Stimulated activated CD8-positive, alpha-beta memory T cell treated with anti-CD3 and anti-CD28 coated beads, Interleukin-15, amount 100 ng/mL, for 1 hour (primary cell): Measurements from ENCODE around the gene CELSR1.

Source experiments
- DNase-seq: peaks from one replicate; pipeline ENCODE4 v3.0.0-alpha.2; 2020; ENCODE audit warnings: low read depth

The CELSR1 gene

DNA sequence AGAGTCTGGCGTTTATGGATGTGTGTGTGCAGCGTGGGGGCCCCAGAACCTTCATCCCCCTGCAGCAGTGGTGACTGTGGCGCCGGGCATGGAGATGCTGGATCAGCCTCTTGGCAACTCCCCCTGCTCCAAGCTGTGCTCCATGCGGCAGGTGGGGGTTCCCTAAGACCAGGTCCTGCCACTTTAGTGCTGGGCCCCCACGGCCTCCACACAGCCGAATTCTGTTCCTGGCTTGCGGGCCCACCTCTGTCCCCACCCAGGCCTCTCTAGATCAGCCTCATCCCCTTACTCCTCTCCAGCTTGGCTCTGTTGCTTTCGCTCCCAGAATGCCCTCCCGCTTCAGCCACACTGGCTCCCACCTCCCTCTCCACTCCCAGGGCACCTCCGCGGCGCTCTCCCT lies 142.3 kb downstream of the CELSR1 start:
- DNase-seq: no peak

DNA sequence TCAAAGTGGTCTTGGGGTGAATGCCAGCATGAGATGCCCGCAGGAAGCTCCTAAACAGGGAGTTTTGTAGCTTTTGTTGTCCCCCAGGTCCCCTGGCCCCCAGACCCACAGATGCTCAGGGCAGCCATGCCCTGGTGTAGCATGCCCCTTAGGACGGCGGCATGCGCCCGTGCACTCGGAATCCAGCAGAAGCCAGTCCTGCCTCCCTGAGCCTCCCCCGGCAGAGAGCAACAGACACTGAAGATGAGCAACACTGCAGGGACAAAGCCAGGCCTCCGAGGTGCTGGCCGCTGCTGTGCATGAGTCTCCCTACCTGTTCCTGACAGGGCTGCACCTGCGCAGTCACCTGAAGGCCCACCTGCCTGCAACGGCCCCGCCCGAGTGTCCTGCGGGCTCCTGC lies 142.8 kb downstream of the CELSR1 start:
- no peak for DNase-seq

- no peak for DNase-seq
Observed at GRCh38 chr22:46393873-46394272, 143.5 kb downstream of the CELSR1 start.

DNA sequence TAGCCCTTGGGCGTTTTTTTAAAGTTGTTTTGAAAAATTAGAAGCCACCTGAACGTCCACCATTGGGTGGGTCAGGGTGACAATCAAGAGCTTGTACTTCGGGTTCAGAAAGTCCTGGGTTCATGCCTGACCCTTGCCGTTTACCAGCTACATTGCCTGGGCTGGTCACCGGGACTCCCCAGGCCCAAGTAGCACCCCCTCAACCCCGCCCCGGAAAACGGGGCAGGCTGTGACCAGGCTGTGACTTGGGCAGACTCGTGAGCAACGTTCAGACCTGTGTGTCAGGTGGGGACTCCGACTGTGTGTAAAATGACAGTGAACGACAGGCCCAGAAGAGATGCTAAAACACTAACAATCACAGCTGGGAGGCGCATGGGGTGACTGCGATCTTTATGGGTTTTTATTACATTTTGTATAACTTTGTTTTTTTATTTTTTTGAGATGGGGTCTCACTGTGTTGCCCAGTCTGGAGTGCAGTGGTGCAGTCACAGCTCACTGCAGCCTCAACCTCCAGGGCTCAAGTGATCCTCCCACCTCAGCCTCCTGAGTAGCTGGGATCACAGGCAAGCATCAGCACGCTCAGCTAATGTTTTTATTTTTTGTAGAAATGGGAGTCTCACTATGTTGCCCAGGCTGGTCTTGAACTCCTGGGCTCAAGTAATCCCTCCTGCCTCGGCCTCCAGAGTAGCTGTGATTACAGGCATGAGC lies 145.1 kb downstream of the CELSR1 start:
- DNase-seq: no peak

DNA sequence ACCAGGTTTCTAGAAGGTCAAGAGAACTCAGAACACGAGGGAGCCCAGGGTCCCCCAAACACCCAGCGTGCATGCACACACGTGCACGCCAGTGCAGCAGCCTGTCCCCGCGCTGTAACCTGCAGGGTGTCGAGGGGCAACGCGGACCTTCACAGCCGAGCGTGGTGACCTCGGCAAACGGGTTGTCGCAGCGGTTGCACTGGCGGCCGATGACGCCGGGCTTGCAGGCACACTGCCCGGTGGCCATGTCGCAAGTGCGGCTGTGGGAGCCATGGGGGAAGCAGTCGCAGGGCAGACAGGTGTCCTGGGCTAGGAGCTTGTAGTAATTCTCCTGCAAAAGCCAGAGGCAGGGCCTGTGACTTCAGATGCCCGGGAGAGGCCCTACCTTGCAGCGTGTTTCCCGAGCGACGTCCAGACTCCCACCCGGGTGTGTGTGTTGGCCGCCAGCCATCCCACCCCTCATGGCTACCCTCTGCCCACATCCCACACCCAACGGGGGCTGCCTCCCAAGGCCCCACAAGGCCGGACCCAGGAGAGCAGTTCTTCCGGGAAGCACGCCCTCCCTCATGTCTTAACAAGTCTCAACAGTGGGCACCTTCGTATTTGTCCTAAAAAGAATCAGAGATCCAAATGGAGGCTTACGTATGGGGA lies 145.8 kb downstream of the CELSR1 start:
- DNase-seq: no peak

DNA sequence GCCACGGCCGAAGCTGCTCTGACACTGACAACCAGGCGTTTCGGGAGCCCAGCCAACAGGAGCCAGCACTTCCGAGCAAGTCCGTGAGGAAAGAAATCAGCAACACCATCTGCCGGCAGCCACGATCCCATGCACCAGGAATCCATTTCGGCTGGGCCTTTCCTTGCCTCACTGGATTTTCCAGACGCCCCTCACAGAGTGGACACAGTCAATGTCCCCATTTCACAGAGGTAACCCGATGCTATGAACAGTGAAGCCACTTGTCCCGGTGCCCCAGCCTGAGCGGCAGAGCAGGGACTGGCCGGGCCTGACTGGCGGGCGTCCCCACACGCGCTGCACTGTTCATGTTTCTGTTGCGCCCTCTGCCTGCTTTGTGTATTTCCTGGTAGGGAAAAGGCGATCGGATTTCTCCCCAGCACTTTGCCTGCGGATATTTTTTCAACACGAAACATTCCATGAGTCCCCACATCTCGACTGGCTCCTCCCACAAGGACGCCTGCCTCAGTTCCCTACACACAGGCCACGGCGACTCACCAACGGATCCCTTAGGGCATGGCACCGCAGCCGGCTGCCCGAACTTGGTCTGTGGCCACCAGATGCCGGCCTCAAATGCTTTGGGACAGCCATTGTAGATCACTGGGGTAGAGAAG lies 146.6 kb downstream of the CELSR1 start:
- DNase-seq: no peak

GRCh38 chr22:46390105-46390651 lies 147.2 kb downstream of the CELSR1 start:
- no peak for DNase-seq

DNA sequence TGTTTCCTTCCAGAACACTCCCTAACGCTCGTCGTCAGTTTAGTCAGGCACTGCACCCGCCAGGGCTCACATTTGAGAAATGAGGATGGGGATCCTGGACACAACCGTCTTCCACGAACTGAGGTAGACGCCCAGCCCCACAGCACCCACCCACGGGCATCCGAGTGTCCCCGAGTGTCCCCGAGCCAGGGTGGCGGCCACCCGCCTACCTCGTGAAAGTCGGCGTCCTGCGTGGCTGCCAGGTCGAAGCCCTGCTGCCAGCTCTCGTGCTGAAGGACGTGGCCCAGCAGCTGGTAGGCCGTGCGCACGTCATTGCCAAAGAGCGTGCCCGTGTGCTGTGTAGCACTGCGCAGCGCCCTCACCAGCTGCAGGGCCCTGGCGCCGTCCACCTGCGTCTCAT lies 148.3 kb downstream of the CELSR1 start:
- no peak for DNase-seq

DNA sequence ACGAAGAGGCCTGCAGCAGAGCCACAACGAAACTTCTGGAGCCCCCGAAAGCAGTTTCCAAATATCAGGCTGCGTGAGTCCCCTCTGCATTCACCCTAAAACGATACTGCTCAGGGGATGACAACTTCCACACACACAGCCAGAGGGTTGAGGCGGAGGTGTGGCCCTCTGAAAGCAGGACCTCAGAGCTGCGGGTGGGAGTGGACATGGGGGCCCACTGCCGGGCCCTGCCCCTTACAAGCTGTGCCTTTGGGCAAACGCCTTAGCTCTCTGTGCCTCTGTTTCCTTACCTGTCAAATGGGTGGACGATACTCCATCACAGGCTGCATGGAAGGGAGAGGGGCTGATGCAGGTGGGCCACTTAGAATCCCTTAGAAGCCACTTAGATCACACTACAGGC lies 148.8 kb downstream of the CELSR1 start:
- DNase-seq: no peak

DNA sequence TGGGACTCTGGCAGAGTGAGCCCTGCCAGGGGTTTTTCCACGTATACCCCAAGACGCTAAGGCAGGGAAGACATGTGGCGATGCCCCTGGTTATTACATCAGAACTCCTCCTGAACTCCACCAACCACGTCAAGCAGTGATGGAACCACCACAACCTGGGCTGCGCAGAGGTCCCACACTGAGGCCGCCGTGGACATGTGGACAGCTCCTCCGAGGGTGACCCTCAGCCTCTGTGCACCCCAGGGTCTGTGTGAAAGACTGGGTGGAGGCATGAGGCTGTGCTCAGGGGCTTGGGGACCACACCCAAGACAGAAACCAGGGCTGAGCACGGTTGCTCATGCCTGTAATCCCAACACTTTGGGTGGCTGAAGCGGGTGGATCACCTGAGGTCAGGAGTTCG lies 149.7 kb downstream of the CELSR1 start:
- DNase-seq: no peak

GRCh38 chr22:46386312-46386711 lies 151.1 kb downstream of the CELSR1 start:
- DNase-seq: no peak

DNA sequence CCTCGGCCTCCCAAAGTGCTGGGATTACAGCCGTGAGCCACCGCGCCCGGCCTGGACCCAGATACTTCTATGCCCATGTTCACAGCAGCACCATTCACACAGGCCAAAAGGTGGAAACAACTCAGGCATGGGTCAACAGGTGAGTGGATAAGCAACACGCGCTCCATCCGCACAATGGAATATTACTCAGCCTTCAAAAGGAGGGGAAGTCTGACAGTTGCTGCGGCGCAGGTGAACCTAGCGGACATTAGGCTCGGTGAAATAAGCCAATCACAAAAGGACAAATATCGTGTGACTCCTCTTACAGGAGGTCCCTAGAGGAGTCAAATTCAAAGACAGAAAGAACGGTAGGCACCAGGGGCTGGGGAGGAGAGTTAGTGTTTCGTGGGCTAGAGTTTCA lies 154.9 kb downstream of the CELSR1 start:
- no peak for DNase-seq

GRCh38 chr22:46381731-46382130 lies 155.7 kb downstream of the CELSR1 start:
- DNase-seq: no peak

- no peak for DNase-seq
Observed at GRCh38 chr22:46381142-46381541, 156.3 kb downstream of the CELSR1 start.

DNA sequence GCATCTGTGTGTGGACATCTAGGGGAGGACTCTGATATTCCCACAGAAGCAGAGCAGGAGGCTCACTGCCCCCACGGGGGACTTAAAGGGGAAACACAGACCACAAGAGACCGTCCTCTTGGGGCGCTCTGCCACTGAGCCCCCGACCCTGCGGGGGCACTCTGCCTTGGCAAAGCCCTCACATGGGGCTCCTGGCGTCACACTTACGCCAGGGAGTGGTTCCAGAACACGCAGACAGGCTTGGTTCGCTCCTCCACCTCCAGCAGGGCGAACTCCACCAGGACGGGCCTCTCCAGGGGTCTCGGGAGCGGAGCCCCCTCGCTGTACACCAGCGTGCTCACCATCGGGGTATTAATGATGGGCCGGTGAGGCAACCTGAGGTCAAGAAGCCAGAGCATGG lies 156.8 kb downstream of the CELSR1 start:
- DNase-seq: no peak

GRCh38 chr22:46380069-46380468 lies 157.4 kb downstream of the CELSR1 start:
- no peak for DNase-seq

- no peak for DNase-seq
Observed at GRCh38 chr22:46379066-46379930, 158.1 kb downstream of the CELSR1 start.

- DNase-seq: no peak
Observed at GRCh38 chr22:46378426-46379065, 158.9 kb downstream of the CELSR1 start.

GRCh38 chr22:46377525-46378425 lies 159.6 kb downstream of the CELSR1 start:
- no peak for DNase-seq

- no peak for DNase-seq
Observed at GRCh38 chr22:46376908-46377524, 160.4 kb downstream of the CELSR1 start.
